WERI-Rb-1 (cell line): ENCODE measurements around the gene ABCB8.

Experiments
- DNase-seq: peaks from one replicate; pipeline ENCODE4 v3.0.0-alpha.2; 2020
- H3K27ac ChIP-seq: fragments of 250-450 bp; sonication (Bioruptor Pico); 2 replicates; pipeline ENCODE4 v1.5.1; 2020; ENCODE audit warnings: mild to moderate bottlenecking, moderate library complexity
- H3K27me3 ChIP-seq: fragments of 250-450 bp; sonication (Bioruptor Pico); 2 replicates; pipeline ENCODE4 v1.5.1; 2021; ENCODE audit warnings: mild to moderate bottlenecking, low read depth, moderate library complexity; ENCODE audit not compliant: insufficient read depth, severe bottlenecking
- H3K36me3 ChIP-seq: fragments of 250-450 bp; sonication (Bioruptor Pico); 2 replicates; pipeline ENCODE4 v1.5.1; 2020; ENCODE audit warnings: mild to moderate bottlenecking, moderate library complexity
- H3K4me3 ChIP-seq: 2 replicates; pipeline ENCODE4 v1.5.1; 2011; ENCODE audit warnings: low read depth, mild to moderate bottlenecking, control low read depth, low read length
- H3K9me3 ChIP-seq: fragments of 250-450 bp; sonication (Bioruptor Pico); 2 replicates; pipeline ENCODE4 v1.5.1; 2021; ENCODE audit warnings: mild to moderate bottlenecking, moderate library complexity; ENCODE audit not compliant: severe bottlenecking
- TF ChIP-seq, protein P1 (sequence below): IDR thresholded peaks from 2 replicates; pipeline ENCODE4 v1.5.1; 2011; ENCODE audit warnings: low read depth, mild to moderate bottlenecking, control low read depth, inconsistent platforms, low read length

The ABCB8 gene

DNA sequence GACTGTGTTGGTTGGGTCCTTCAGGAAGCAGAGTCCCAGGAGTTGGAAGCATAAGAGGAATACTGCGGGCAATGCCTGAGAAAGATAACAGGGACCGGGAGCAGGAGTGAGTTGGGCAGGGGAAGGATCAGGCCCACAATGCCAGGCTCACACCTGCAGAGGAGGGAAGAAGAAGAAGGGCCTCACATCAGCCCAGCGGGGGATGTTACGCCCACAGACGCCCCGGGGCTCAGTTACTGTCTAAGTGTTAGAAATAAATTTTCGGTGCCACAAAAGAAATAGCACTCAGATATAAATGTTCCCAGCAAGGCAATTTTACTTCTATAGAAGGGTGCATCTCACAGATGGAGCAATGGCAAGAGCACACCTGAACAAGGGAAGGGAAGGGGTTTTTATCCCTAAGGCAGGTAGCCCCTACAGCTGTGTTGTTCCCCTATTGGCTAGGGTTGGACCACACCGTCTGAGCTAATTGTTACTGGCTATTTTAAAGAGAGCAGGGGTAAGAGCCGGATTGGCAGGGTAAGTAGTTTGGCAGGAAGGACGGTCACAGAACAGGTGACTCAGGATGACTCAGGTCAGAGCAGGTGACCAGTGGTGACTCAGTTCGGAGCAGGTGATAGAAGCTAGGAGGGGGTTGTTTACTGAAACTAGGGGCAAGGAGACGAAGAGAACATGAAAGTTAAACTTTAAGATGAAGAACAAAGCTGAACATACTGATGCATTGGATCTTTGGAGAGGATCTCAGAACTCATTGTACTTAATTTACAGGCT lies 37.6 kb upstream of the ABCB8 start, which contains the start of gene NOS3:
Gene NOS3, plus strand, starts transcription at position 602 of the 771 bp plus-strand sequence. CDS start 2,787 bp downstream, outside the sequence.
- TF ChIP-seq, protein P1, sequence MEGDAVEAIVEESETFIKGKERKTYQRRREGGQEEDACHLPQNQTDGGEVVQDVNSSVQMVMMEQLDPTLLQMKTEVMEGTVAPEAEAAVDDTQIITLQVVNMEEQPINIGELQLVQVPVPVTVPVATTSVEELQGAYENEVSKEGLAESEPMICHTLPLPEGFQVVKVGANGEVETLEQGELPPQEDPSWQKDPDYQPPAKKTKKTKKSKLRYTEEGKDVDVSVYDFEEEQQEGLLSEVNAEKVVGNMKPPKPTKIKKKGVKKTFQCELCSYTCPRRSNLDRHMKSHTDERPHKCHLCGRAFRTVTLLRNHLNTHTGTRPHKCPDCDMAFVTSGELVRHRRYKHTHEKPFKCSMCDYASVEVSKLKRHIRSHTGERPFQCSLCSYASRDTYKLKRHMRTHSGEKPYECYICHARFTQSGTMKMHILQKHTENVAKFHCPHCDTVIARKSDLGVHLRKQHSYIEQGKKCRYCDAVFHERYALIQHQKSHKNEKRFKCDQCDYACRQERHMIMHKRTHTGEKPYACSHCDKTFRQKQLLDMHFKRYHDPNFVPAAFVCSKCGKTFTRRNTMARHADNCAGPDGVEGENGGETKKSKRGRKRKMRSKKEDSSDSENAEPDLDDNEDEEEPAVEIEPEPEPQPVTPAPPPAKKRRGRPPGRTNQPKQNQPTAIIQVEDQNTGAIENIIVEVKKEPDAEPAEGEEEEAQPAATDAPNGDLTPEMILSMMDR = no peak
- Histone ChIP-seq H3K27ac (no peak within 1 kb of the TSS), H3K9me3 (peaks cover 13% of the 10 kb centered on the region), H3K36me3 (no peaks in the 10 kb centered on the region), H3K27me3 (no peaks in the 10 kb centered on the region), H3K4me3 (no peak within 1 kb of the TSS)
- no peak for DNase-seq

DNA sequence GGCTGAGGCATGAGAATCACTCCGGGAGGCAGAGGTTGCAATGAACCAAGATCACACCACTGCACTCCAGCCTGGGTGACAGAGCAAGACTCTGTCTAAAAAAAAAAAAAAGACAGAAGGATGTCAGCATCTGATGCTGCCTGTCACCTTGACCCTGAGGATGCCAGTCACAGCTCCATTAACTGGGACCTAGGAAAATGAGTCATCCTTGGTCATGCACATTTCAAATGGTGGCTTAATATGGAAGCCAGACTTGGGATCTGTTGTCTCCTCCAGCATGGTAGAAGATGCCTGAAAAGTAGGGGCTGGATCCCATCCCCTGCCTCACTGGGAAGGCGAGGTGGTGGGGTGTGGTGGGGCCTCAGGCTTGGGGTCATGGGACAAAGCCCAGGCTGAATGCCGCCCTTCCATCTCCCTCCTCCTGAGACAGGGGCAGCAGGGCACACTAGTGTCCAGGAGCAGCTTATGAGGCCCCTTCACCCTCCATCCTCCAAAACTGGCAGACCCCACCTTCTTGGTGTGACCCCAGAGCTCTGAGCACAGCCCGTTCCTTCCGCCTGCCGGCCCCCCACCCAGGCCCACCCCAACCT lies 36.1 kb upstream of the ABCB8 start:
- TF ChIP-seq, protein P1 = no peak
- Histone ChIP-seq H3K4me3 (no peak overlapping the region), H3K27ac (no peak overlapping the region), H3K27me3 (no peaks in the 10 kb centered on the region), H3K36me3 (no peaks in the 10 kb centered on the region), H3K9me3 (peaks cover 13% of the 10 kb centered on the region)
- no peak for DNase-seq

DNA sequence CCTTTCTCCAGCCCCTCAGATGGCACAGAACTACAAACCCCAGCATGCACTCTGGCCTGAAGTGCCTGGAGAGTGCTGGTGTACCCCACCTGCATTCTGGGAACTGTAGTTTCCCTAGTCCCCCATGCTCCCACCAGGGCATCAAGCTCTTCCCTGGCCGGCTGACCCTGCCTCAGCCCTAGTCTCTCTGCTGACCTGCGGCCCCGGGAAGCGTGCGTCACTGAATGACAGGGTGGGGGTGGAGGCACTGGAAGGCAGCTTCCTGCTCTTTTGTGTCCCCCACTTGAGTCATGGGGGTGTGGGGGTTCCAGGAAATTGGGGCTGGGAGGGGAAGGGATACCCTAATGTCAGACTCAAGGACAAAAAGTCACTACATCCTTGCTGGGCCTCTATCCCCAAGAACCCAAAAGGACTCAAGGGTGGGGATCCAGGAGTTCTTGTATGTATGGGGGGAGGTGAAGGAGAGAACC lies 35.4 kb upstream of the ABCB8 start:
- peak; percentile 68 for DNase-seq
- Histone ChIP-seq H3K27me3 (no peaks in the 10 kb centered on the region), H3K9me3 (peaks cover 13% of the 10 kb centered on the region), H3K36me3 (no peaks in the 10 kb centered on the region), H3K4me3 (no peak overlapping the region), H3K27ac (no peak overlapping the region)
- TF ChIP-seq, protein P1 = no peak

DNA sequence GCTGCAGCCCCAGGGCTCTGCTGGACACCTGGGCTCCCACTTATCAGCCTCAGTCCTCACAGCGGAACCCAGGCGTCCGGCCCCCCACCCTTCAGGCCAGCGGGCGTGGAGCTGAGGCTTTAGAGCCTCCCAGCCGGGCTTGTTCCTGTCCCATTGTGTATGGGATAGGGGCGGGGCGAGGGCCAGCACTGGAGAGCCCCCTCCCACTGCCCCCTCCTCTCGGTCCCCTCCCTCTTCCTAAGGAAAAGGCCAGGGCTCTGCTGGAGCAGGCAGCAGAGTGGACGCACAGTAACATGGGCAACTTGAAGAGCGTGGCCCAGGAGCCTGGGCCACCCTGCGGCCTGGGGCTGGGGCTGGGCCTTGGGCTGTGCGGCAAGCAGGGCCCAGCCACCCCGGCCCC lies 34.7 kb upstream of the ABCB8 start:
- H3K4me3 ChIP-seq = no peak overlapping the region
- TF ChIP-seq, protein P1 = no peak
- H3K27me3 ChIP-seq = no peaks in the 10 kb centered on the region
- peaks cover 13% of the 10 kb centered on the region for H3K9me3 ChIP-seq
- DNase-seq = no peak
- no peaks in the 10 kb centered on the region for H3K36me3 ChIP-seq
- no peak overlapping the region for H3K27ac ChIP-seq

DNA sequence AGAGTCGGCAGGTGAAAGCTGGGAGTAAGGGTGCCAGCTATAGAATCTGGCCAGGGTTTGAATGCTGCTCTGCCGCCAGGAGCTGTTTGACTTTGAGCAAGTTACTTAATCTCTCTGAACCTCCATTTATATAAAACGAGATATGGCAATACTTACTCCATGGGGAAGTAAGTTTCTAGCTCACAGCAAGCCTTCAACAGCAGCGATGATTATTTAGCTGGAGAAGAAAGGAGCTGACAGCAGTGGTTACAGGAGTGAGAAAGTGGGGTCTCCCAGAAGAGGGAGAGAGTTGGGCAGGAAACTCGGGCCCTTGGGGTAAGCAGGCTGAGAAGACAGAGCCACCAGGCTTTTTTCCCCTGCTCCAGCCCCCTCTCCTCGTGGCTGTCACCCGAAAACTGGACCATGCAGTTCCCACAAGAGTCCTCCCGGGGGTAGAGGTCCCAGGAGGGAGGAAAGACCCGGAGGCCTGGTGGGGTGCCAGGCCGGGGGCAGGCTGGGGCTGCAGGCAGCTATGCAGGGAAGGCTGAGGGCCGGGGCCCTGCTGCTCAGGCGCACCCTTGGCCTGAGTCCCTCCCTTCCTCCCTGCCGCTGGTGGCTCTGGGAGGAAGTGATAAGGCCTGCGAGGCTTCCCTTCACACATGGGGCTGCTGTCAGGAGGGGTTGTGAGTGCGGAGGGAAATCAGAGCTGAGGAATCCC lies 34.0 kb upstream of the ABCB8 start:
- Histone ChIP-seq H3K27me3 (no peaks in the 10 kb centered on the region), H3K4me3 (no peak overlapping the region), H3K27ac (no peak overlapping the region), H3K9me3 (peaks cover 13% of the 10 kb centered on the region), H3K36me3 (no peaks in the 10 kb centered on the region)
- no peak for DNase-seq
- TF ChIP-seq, protein P1 = no peak
